ENCODE data around the gene CFAP57.
"Not testable (repeated sequence)": the region's sequence is repeated elsewhere in the genome, so short reads cannot be mapped to it uniquely, and the experiment has no call there.

Gene CFAP57

DNA sequence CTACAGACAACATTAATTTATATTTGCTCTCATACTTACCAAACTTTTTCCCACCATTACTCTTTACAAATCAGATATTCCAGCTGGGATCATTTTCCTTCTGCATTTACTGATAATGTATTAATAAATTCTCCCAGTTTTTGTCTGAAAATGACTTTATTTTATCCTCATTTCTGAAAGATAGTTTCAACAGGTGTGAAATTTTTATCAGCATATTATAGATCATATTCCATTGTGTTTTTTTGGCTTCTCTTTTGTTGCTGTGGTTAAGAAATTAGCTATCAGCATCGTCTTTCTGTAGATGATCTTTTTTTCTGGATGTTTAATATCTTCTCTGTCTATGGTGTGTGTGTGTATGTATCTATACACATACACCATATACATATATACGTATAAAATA, 2.7 kb downstream of the CFAP57 start:
- no peak for DNase-seq

GRCh38 chr1:43177691-43178090, 5.6 kb downstream of the CFAP57 start:
- no peak for DNase-seq

GRCh38 chr1:43184388-43184787, 12.3 kb downstream of the CFAP57 start:
- DNase-seq: no peak

DNA sequence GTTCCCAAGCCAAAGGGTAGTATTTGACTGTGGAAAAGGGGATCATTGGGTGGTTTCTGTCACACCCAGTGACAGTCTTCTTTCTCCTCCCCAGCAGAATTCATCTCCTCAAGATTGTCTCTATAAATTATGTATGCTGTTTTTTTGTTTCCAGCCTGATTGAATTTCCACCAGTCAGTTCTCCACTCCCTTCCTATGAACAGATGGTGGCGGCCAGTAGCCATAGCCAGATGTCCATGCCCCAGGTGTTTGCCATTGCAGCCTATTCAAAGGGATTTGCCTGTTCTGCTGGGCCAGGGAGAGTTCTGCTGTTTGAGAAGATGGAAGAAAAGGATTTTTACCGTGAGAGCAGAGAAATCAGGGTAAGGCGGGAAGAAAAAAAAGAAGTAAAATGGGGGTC, 12.9 kb downstream of the CFAP57 start:
- DNase-seq: peak; percentile 81

- DNase-seq: no peak
These were observed 16.0 kb downstream of the CFAP57 start for GRCh38 chr1:43188106-43188505.

DNA sequence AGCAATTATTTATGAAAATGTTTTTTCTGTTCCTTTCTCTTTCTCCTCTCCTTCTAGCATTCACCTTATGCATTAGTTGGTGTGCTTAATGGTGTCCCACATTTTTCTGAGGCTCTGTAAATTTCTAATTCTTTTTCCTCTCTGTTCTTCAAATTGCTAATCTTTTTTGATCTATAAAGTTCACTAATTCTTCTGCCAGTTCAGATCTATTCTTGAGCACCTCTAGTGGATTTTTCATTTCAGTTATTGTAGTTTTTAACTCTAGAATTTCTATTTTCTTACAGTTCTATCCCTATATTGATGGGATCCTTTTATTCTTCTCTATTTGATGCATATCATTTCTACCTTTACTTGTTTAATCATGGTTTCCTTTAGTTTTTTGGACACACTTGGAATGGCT, 22.4 kb downstream of the CFAP57 start:
- DNase-seq: no peak

- no peak for DNase-seq
These were observed 25.4 kb downstream of the CFAP57 start for GRCh38 chr1:43197343-43198127.

DNA sequence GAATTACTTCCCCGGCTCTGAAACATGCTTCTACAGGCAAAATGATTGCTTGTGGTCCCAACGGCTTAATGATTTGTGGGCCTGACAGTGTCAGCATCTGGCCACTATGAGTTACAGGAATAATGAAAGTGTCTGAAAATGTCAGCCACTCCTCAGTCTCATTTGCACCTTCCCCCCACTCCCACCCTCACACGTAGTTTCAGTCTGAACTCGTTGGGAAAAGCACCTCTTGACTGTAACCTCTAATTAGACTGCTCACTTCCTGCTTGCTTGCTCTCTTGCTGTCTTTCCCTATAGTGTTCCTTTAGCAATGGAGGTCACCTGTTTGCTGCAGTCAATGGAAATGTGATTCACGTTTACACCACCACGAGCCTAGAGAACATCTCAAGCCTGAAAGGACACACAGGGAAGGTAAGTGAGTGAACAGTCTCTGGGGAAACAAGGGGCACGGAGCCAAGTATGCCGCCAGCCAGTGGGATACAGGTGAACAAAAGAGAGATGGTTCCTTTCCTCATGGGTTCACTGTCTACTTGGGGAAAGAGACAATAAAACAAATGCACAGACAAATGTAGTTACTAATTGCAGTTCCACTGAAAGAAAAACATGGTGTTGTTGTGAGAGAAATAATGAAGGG, 27.1 kb downstream of the CFAP57 start:
- DNase-seq: no peak

DNA sequence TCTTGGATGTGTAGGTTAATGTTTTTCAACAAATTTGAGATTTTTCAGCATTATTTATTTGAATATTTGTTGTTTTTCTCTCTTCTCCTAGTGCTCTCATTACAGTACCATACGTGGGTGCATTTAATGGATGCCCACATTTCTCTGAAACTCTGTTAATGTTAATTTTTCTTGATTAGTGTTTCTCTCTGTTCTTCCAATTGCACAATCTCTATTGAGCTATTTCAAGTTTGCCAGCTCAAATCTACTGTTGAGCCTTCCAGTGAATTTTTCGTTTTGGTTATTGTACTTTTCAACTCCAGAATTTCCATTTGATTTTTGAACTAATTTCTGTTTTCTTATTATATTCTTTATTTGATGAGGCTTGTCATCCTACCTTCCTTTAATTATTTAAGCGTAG, 31.7 kb downstream of the CFAP57 start:
- no peak for DNase-seq

GRCh38 chr1:43204394-43204793, 32.3 kb downstream of the CFAP57 start:
- no peak for DNase-seq

DNA sequence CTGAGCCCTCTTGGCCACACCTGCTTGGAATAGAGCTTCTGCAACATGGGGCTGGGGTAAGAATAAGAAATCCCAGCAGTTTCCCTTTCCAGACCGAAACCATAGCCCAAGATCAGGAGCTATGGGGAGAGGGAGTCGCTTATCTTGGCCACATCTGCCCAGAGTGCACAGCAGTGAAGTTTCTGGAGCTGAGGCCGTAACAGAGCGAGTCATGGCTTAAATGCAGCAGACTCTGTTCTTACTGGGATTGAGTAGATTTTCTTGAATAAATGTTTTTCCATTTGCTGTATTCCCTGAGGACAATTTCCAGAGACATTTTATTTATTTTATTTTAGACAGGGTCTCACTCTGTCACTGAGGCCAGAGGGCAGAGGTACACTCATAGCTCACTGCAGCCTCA, 33.5 kb downstream of the CFAP57 start:
- no peak for DNase-seq

- no peak for DNase-seq
These were observed 34.6 kb downstream of the CFAP57 start for GRCh38 chr1:43206600-43207228.

- DNase-seq: no peak
These were observed 35.2 kb downstream of the CFAP57 start for GRCh38 chr1:43207229-43207853.

- DNase-seq: not testable (repeated sequence)
These were observed 36.1 kb downstream of the CFAP57 start for GRCh38 chr1:43208277-43208676.

DNA sequence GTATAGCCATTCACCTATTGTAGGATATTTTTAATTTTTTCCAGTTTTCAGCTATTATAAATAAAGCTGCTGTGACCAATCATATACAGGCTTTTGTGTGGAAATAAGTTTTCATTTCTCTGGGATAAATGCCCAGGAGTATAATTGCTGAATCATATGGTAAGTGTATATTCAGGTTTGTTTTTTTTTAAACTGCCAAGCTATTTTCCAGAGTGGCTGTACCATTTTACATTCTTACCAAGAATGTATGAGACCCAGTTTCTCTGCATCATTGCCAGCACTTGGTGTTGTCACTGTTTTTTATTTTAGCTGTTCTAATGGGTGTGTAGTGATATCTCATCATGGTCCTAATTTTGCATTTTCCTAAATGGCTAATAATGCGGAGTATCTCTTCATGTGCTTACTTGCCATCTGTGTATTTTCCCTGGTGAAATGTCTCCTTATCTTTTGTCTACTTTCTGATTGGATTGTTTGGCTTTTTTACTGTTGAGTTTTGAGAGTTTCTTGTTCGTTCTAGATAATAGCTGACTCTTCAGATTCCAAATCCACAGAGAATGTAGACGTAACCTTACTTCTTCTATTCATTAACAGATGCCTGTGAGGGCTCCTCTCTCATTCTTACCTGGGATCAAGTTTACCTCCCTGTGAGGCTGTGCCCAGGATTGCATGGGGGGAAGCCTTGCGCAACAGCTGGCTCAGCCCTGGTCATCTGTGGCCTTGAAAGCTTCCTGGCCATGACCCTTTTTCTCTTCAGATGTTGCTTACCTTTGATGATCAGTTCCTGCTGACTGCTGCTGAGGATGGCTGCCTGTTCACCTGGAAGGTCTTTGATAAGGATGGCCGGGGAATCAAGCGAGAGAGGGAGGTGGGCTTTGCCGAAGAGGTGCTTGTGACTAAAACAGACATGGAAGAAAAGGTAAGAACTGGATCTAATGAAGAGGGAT, 42.6 kb downstream of the CFAP57 start:
- no peak for DNase-seq

DNA sequence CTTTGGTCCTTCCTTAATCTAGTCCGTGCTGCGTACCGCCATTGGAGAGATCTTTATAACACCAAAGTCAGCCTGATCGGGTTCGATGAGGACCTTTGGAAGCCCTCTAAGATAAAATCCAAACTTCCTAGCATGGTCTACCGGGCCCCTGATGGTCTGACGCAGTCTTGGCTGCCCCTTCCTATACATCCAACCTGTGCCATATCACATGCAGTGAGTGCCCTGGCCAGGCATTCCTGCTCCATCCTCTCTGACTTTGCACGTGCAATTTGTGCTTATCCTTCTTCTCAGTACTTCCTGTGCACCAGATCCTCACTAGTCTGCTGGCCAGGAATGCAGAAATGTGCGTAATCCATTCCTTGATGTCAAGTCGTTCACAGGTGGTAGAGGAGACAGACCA, 45.6 kb downstream of the CFAP57 start:
- DNase-seq: no peak

DNA sequence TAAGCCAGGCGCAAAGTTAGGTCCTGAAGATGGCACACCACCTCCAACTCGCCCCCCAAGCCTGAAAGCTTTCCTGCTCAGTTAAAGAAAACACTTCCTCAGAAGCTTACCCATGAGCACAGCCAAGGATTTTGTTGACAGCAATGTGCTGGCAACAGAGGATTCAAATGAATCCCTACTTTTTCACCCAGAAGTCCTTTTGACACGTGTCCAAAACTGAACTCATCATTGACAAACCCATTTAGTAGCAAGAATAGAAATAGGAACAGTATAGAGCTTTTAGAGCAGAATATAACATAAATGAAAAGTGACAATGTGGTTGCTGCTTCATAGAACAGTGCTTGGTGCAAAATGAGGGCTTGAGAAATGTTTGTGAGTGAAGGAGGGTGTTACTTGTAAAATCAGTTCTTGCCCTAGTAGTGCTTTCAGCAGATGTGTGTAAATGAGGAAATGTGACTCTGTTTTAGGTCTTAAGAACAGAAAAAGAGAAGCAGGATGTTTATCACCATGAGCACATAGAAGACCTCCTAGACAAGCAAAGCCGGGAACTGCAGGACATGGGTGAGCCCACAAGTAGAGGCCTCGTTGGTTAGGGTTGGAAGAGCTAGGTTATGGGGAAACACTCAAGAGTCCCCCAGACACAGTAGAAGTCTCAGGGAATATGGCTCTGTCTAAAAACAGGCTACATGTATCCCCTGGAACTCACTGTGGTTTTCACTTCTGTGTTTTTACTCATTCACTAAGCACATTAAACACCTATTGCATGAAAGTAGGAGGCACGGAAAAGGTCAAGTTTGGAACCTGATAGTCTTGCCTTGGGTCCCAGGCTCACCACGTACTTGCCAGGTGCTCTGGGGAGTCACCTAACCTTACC, 49.0 kb downstream of the CFAP57 start:
- no peak for DNase-seq

- no peak for DNase-seq
These were observed 49.7 kb downstream of the CFAP57 start for GRCh38 chr1:43221797-43222196.

DNA sequence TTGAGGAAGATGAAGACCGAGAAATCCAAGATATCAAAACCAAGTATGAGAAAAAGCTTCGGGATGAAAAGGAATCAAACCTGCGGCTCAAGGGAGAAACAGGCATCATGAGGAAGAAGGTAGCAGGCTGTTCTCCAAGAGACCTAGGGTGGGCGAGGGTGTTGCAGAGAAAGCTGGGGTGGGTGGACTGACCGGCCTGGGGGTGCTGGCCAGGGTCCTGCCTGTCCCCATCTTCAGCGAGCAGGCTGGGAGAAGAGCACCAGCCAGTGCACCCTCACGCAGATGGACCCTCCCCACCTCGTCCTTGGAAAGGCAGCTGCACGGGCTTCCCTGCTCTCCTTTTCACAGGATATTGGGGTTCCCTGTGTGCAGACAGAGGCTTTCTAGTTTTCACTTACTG, 50.7 kb downstream of the CFAP57 start:
- no peak for DNase-seq

- DNase-seq: no peak
These were observed 53.0 kb downstream of the CFAP57 start for GRCh38 chr1:43225168-43225567.

DNA sequence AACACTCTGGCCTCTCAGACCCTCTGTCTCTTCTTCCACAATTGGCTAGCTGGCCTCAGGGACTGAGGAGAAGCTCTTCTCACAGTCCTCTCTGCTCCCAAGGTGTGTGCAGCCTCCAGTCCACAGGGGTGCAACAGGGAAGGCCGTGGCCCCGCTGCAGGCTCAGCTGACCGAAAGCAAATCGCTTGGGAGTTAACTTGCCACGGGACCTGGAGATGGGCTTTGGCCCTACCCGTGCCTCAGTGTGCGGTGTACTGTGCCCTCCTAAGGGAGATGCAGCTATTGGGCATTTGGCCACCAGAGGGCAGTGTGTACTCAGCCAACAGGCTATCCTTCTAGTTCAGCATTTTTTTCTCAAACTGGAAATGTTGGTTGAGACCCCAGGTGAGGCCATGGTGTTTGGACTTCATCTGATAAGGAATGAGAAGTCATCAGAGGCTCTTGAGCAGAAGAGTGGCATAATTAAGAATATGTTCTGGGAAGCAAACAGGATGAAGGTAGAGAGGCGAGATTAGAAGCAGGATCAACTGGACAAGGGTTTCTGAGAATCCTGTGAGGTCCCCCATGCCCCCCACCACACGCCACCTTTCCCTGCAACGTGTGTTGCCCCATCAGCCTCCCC, 55.1 kb downstream of the CFAP57 start:
- DNase-seq: no peak

All from NCI-H524 treated with DMSO at 0.1 percent for 48 hours (cell line).